Vagina (tissue), 2 donors: Measurements from ENCODE around the gene FRRS1L.

Experiments used
- CTCF ChIP-seq, 3 experiments: fragments of 450-650 bp in 2 of 3; fragments of 200-600 bp in 1 of 3; sonication (generic) in 1 of 3; IDR thresholded peaks; one replicate each; pipeline ENCODE4 v1.5.1; 2017 to 2019; ENCODE audit warnings: antibody characterized with exemption in 3 of 3, mild to moderate bottlenecking in 2 of 3, moderate library complexity in 2 of 3
- POLR2A ChIP-seq, 2 donors: fragments of 450-650 bp; IDR thresholded peaks; one replicate each; pipeline ENCODE4 v1.6.1; 2017; ENCODE audit warnings: antibody characterized with exemption in 2 of 2, mild to moderate bottlenecking in 2 of 2, moderate library complexity in 2 of 2
- POLR2AphosphoS5 ChIP-seq, 2 donors: sonication (generic); formaldehyde crosslinking; IDR thresholded peaks; one replicate each; pipeline ENCODE4 v1.9.0; 2017; ENCODE audit warnings: antibody characterized with exemption in 2 of 2, mild to moderate bottlenecking in 2 of 2, low read depth in 1 of 2; ENCODE audit not compliant: insufficient read depth in 1 of 2

- no peak for TF ChIP-seq CTCF (IDR thresholded peaks at IDR 0.05)
- TF ChIP-seq POLR2A (IDR thresholded peaks at IDR 0.05), result no peak
- no peak for TF ChIP-seq POLR2AphosphoS5 (IDR thresholded peaks at IDR 0.05; ENCODE audit: insufficient read depth in 1 of 2, low read depth in 1 of 2)
These were observed 44.1 kb downstream of the FRRS1L start for GRCh38 chr9:109122726-109123621.
